Mesothelial cell of epicardium (in vitro differentiated cells): ENCODE data around the gene ING3. TPM values are rescaled to one million over a fixed set of nuclear protein-coding genes. Genes with fewer than 3 reads are reported as not detected.

ENCODE experiments used
- DNase-seq, 2 experiments: peaks; one replicate each; pipeline ENCODE4 v3.0.0; 2021; ENCODE audit warnings: low spot score in 2 of 2; ENCODE audit not compliant: unreplicated experiment in 2 of 2
- H3K27ac Mint-ChIP-seq: 2 replicates; pipeline ENCODE4 v1.8.0; 2021; ENCODE audit warnings: mixed read lengths
- H3K27me3 Mint-ChIP-seq: 2 replicates; pipeline ENCODE4 v1.8.0; 2021; ENCODE audit warnings: low read depth, mixed read lengths
- H3K36me3 Mint-ChIP-seq: 2 replicates; pipeline ENCODE4 v1.8.0; 2021; ENCODE audit warnings: mixed read lengths
- H3K4me1 Mint-ChIP-seq: 2 replicates; pipeline ENCODE4 v1.8.0; 2021; ENCODE audit warnings: mixed read lengths
- H3K4me3 Mint-ChIP-seq: 2 replicates; pipeline ENCODE4 v1.8.0; 2021; ENCODE audit warnings: mild to moderate bottlenecking, moderate library complexity, mixed read lengths
- H3K9me3 Mint-ChIP-seq: 2 replicates; pipeline ENCODE4 v1.8.0; 2021; ENCODE audit warnings: mixed read lengths
- total RNA-seq: library from RNA; stranded (reverse); gene quantifications from 3 replicates; pipeline ENCODE4 v1.2.1, GENCODE V29; 2021
- TF ChIP-seq, protein P1 (sequence below): fragments of 200-600 bp; sonication (generic); IDR thresholded peaks from one replicate; pipeline ENCODE4 v1.5.0; 2021; ENCODE audit warnings: antibody characterized with exemption; ENCODE audit not compliant: unreplicated experiment

The ING3 gene
- total RNA-seq, 1 donor from 2014 or later: 20.2 TPM

DNA sequence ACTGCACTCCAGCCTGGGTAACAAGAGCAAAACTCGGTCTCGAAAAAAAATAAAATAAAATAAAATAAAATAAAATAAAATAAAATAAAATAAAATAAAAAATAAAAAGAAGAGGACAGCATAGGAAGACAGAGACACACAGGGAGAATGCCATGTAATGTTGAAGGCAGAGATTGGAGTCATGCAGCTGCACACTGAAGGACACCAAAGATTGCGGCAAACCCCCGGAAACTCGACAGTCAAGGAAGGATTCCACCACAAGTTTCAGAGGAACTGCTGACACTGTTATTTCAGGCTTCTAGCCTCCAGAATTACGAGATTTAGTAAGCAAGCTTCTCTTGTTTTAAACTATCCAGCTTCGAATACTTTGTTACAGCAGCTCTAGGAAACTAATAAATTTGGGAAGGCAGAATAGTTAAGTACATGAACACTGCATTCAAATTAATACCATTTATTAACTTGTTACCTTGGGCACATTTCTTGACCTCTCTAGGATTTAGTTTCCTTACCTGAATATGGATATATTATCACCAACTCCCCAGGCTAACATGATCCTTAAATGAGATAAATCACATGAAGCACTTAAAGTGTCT is 47.4 kb downstream of the ING3 start:
- Mint-ChIP-seq H3K27me3 (peaks cover 2% of the 10 kb centered on the region), H3K36me3 (no peaks in the 10 kb centered on the region), H3K27ac (peak overlapping the region; percentile 79), H3K4me1 (peaks cover 58% of the 10 kb centered on the region), H3K4me3 (no peak overlapping the region), H3K9me3 (no peaks in the 10 kb centered on the region)
- TF ChIP-seq, protein P1, sequence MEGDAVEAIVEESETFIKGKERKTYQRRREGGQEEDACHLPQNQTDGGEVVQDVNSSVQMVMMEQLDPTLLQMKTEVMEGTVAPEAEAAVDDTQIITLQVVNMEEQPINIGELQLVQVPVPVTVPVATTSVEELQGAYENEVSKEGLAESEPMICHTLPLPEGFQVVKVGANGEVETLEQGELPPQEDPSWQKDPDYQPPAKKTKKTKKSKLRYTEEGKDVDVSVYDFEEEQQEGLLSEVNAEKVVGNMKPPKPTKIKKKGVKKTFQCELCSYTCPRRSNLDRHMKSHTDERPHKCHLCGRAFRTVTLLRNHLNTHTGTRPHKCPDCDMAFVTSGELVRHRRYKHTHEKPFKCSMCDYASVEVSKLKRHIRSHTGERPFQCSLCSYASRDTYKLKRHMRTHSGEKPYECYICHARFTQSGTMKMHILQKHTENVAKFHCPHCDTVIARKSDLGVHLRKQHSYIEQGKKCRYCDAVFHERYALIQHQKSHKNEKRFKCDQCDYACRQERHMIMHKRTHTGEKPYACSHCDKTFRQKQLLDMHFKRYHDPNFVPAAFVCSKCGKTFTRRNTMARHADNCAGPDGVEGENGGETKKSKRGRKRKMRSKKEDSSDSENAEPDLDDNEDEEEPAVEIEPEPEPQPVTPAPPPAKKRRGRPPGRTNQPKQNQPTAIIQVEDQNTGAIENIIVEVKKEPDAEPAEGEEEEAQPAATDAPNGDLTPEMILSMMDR: no peak
- no peak for DNase-seq

DNA sequence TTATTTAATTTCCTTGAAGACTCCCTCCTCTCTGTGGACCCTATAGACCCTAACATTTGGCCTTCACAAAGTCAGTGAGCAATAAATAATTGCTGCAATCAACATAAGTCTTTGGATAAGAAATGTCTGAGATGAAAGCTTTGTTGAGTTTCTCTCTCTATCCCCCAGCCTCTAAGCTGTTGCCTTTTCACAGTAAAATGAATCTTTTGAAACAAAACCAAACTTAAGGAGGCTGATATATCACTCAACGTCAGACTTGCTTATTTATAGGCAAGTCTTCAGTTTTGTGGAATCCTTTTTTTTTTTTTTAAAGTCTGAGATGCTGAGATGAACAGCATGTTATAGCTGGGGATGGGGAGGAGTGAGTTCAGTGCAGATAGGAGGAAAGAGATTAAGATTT is 47.9 kb downstream of the ING3 start:
- H3K36me3 Mint-ChIP-seq: no peaks in the 10 kb centered on the region
- H3K4me1 Mint-ChIP-seq: peaks cover 62% of the 10 kb centered on the region
- no peak for DNase-seq
- no peak overlapping the region for H3K4me3 Mint-ChIP-seq
- H3K9me3 Mint-ChIP-seq: no peaks in the 10 kb centered on the region
- H3K27me3 Mint-ChIP-seq: peaks cover 3% of the 10 kb centered on the region
- H3K27ac Mint-ChIP-seq: peak overlapping the region; percentile 74
- TF ChIP-seq, protein P1: no peak

DNA sequence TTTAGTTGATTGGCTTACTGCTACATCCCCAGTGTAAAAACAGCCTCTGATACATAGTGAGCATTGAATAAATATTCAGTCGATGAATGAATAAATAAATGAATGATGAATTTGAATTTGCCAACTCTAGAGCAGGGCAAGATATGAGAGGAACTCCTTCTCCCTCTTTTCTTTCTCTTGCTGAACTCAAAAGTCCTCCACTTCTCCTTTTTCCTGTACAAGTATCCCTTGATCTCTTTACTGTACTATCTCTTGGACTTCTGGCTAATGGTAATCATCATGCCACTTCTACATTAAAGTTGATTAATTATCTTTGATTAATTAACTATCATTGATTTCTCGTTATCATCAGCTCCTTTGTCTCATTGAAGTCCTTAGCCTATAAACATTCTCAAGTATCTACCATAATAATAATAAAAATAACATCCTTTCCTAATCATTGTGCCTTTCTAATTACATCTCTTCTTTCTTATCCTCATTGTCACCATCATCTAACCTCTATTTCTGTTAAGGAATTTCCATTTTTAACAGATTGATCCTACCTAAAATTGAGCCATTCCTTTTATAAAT is 48.5 kb downstream of the ING3 start:
- H3K4me3 Mint-ChIP-seq: no peak overlapping the region
- peaks cover 60% of the 10 kb centered on the region for H3K4me1 Mint-ChIP-seq
- peaks cover 4% of the 10 kb centered on the region for H3K27me3 Mint-ChIP-seq
- H3K9me3 Mint-ChIP-seq: no peaks in the 10 kb centered on the region
- peak overlapping the region; percentile 74 for H3K27ac Mint-ChIP-seq
- DNase-seq: no peak
- no peaks in the 10 kb centered on the region for H3K36me3 Mint-ChIP-seq
- TF ChIP-seq, protein P1: no peak

DNA sequence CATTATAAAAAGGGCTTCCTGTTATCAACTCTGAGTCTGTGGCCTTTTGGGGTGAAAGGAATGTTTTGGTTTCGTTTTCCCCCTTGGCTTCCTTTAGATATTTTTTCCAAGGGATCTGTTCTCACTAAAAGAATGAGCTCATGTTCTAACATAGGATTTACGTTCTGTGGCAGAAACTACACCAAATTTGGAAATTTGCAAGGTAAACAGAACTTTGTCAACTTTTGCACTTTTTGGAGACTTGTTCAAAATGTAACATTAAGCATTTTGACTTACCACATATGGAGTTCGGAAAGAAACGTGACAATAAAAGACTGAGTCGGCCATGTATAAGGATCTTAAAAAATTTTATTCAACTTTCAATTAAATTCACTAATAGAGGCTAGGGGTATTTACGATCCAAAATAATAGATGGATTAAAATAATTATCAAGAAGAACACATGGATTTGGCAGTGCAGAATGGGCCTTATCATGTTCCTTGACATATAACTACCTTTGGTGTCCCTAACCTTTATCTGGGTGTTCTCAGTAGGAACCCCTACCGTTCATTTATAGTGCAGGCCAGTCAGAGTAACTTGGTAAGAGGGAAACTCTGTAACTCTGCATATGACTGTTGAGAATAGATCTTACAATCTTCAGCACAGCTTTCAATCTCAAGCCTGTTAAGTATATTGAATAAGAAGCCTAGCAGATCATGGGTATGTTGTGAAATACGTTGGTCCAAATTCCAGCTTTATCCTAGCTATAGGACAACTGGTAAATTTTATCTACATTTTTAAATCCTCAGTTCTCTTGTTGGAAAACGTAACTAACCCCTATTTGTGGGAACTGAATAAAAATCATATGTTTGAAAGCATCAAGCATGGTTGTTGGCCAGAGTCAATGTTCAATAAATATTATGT is 49.8 kb downstream of the ING3 start:
- Mint-ChIP-seq H3K4me3 (no peak overlapping the region), H3K27me3 (peaks cover 5% of the 10 kb centered on the region), H3K36me3 (no peaks in the 10 kb centered on the region), H3K27ac (peak overlapping the region; percentile 92), H3K9me3 (no peaks in the 10 kb centered on the region), H3K4me1 (peaks cover 60% of the 10 kb centered on the region)
- DNase-seq: no peak
- TF ChIP-seq, protein P1: no peak

DNA sequence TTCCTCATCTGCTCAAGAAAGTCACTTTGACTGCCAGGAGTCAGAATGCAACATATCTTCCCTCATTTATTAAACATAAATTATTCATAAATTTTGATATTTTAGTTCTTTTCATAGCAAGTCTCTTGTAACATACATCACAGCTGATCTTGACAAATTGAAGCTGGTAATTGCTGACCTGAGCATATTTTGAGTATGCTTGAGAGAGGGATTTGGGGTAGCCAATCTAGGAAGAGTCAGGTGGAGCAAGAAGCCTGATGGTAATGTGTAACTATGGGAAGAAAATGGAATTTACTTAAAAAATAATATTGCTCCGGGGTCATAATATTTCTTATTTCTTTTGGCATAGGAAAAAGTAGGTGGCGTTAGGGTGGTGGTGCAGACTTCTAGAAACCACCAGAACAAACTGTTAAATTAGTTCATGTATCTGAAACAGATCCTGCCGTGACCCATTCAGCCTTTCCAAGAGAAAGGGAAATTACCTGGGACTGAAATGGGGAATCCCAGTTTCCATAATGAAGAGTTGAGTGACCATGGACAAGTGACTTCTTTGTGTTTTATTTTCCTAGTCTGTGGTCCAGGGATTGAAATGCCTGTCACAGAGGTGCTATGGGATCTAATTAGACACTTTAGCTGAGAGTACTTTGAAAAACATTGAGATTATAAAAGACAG is 50.8 kb downstream of the ING3 start:
- Mint-ChIP-seq H3K36me3 (no peaks in the 10 kb centered on the region), H3K4me3 (no peak overlapping the region), H3K9me3 (no peaks in the 10 kb centered on the region), H3K27me3 (peaks cover 5% of the 10 kb centered on the region), H3K4me1 (peaks cover 61% of the 10 kb centered on the region), H3K27ac (peak overlapping the region; percentile 75)
- TF ChIP-seq, protein P1: no peak
- no peak for DNase-seq
